COLO668 (cell line): ENCODE results near the gene IZUMO1R.
A peak's percentile ranks its signal among the peaks of the same experiment; 100 is the strongest.
"Not testable (repeated sequence)": the region's sequence is repeated elsewhere in the genome, so short reads cannot be mapped to it uniquely, and the experiment has no call there.

ENCODE experiments used
- DNase-seq: peaks from one replicate; lab custom pipeline; 2025; ENCODE audit not compliant: unreplicated experiment; lab: John Stamatoyannopoulos, UW

IZUMO1R gene

DNA sequence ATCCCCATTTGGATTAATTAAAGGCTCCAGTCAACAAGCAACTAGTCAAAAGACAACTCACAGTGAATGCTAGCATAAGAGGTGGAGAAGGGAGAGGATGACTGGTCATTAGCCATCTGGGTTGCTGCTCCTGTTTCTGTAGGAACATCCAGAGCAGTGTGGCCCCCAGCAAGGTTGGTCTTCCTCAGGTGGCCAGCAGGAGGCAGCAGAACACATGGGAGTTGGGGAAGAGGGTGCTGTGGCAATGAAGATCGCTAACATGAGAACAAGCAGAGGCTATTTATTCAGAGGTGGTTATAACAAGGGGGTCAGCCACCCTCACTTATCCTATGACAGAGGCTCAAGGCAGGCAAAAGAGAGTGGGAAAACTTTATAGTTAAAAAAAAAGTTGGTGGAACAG lies 21.3 kb downstream of the IZUMO1R start:
- peak; percentile 33 for DNase-seq

DNA sequence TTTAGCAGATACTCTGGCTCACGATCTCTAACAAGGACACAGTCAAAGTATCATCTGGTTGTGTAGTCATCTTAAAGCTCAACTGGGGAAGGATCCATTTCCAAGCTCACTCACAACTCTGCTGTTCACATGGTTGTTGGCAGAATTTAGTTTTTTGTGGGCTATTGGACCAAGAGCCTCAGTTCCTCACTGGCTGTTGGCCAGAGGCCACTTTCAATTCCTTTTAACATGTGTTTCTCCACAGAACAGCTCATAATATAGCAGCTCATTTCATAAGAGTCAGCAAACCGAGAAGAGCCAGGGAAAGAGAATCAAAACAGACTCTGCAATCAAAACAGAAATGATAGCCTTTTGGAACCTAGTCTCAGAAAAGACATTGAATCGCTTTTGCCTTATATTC lies 22.6 kb downstream of the IZUMO1R start:
- no peak for DNase-seq

DNA sequence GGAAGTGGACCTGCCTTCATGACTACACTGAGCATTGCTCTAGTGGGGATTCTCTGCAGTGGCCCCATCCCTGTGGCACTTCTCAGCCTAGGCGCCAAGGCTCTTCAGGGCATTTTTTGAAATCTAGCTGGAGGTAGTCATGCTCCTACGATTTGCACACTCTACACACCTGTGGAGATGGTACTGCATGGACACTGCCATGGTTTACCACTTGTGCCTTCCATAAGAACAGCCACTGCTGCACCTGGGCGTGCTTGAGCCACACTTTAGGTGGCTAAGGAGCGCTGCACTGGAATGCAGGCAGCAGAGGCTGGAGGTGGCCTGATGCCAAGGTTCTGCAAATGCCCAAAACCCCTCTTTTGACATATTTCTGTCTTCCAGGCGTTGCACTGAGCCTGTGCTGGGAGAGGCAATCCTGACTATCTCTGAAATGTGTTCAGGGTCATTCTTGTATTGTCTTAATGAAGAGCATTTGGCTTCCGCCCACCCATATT lies 24.3 kb downstream of the IZUMO1R start:
- no peak for DNase-seq

DNA sequence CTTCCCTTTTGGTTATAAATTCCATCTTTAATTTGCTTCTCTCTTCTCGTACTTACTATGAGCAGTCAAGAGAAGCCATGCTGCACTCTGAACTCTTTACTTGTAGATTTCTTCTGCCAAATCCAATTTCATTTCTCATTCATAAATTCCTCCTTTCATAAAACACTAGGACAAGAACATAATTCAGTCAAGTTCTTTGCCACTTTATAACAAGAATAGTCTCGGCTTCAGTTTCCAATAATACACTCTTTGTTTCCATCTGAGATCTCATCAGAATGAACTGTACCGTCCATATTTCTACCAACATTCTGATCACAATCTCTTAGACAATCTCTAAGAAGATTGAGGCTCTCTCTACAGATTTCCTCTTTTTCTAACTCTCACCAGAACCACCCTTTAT lies 25.1 kb downstream of the IZUMO1R start:
- DNase-seq = no peak

DNA sequence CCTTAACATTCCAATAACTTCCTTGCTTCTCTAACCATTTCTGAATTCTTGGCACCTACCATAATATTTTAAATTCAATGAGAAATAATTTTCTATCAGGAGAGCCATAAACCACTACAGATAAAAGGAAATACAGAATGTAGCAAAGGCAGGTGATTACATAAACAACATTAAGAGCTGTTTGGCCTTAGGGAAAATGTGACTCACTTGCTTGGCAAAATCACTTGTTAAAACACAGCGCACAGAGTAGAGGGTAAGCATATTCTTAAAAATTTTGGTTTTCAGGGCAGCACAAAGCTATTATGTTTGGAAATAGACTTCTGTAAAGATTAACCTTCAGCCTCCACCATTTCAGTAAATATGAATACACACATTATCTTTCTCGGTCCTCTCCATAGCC lies 26.4 kb downstream of the IZUMO1R start:
- no peak for DNase-seq

DNA sequence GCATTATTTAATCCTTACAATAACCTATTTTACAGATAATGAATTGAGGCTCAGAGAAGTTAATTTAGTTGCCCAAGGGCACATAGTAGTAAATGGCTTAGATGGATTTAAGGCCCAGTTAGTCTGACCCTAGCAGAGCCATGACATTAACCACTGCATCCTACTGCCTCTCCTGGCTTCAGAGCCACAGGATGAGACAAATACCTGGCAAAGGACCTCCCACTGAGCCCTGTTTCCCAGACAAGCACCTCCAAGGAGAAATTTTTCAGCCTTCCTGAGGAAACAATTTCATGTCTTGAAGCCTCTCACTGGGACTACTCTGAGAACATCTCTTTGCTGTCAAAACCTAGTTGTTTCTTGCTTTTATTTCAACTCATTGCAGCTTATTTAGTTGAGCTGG lies 28.4 kb downstream of the IZUMO1R start:
- no peak for DNase-seq

DNA sequence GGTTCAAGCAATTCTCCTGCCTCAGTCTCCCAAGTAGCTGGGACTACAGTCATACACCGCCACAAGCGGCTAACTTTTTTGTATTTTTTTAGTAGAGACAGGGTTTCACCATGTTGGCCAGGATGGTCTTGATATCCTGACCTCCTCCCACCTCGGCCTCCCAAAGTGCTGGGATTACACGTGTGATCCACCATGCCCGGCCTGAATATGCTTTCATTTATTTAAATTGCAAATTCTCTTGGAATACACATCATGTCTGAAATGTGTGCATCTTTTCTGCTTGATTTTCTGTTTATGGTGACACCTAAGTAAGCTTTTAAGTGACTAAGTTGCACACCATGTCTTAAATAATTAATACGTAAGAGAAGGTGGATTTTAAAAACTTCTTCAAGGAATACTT lies 31.7 kb downstream of the IZUMO1R start:
- no peak for DNase-seq

DNA sequence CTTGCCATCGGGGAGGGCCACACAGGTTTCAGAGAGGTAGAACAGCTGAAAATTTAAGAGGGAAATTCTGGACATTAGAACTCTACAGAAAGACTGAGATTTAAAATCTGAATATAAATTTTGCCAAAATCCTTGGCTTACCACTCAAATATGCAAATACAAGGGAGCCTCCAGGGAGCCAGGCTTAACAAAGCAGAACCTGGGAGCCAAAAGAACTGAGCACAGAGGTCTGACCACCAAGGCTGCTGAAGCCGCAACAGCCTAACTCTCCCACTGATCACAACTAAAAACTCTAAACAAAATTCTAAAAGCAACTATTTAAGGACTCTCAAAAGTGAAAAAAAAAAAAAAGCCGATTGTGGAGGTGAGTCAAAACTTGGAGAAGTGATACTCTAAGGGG lies 34.3 kb downstream of the IZUMO1R start:
- no peak for DNase-seq

DNA sequence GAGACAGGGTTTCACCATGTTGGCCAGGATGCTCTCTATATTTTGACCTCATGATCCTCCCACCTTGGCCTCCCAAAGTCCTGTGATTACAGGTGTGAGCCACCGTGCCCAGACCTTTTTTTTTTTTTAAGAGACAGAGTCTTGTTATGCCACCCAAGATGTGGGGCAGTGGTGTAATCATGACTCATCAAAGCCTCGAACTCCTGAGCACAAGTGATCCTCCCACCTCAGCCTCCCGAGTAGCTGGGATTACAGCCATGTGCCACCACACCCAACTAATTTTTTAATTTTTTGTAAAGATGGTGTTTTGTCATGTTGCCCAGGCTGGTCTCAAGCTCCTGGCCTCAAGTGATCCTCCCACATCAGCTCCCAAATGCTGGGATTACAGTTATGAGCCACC lies 37.9 kb downstream of the IZUMO1R start:
- no peak for DNase-seq

DNA sequence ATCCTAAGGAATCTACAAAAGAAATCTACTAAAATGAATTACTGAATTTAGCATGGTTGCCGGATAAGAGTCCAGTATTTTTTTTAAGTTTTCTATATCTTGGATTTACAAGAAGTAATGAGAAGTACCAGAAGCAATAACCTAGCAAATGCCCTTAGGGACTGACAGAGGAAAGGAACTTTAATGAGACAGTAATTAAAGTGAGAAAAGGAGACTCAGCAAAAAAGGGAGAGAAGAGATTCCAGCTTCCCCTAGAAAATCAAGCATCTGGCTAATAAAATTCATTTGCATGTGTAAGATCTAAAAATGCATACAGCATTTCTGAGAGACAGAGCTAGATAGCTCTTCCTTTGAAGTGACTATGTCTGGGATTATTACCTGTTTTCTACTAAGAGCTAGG lies 39.1 kb downstream of the IZUMO1R start:
- DNase-seq = no peak

DNA sequence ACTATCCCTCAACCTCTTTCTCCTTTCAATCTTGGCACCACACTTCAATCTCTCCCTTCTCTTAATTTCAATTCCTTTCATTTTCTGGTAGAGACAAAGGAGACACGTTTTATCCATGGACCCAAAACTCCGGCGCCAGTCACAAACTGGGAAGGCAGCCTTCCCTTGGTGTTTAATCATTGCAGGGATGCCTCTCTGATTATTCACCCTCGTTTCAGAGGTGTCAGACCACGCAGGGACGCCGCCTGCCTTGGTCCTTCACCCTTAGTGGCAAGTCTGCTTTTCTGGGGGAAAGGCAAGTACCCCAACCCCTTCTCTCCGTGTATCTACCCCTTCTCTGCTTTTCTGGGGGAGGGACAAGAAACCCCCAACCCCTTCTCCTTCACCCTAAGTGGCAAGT lies 41.9 kb downstream of the IZUMO1R start:
- DNase-seq = not testable (repeated sequence)

DNA sequence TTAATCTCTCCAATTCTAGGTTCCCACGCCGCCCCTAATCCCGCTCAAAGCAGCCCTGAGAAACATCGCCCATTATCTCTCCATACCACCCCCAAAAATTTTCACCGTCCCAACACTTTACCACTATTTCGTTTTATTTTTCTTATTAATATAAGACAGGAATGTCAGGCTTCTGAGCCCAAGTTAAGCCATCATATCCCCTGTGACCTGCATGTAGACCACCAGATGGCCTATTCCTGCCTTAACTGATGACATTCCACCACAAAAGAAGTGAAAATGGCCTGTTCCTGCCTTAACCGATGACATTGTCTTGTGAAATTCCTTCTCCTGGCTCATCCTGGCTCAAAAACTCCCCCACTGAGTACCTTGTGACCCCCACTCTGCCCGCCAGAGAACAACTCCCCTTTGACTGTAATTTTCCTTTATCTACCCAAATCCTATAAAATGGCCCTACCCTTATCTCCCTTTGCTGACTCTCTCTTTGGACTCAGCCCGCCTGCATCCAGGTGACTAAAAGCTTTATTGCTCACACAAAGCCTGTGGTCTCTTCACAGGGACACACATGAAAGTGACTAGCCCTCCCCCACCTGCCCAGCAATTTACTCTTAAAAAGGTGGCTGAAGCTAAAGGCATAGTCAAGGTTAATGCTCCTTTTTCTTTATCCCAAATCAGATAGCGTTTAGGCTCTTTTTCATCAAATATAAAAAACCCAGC lies 46.6 kb downstream of the IZUMO1R start:
- DNase-seq = not testable (repeated sequence)
